Limb (tissue), 2 donors: ENCODE results near the gene CD200.
A peak's percentile ranks its signal among the peaks of the same experiment; 100 is the strongest.
"Not testable (repeated sequence)": the region's sequence is repeated elsewhere in the genome, so short reads cannot be mapped to it uniquely, and the experiment has no call there.

Source experiments
- DNase-seq, 2 donors: peaks; one replicate each; pipeline ENCODE4 v3.0.0-alpha.2; 2016; ENCODE audit errors: extremely low spot score in 2 of 2

CD200 gene

DNA sequence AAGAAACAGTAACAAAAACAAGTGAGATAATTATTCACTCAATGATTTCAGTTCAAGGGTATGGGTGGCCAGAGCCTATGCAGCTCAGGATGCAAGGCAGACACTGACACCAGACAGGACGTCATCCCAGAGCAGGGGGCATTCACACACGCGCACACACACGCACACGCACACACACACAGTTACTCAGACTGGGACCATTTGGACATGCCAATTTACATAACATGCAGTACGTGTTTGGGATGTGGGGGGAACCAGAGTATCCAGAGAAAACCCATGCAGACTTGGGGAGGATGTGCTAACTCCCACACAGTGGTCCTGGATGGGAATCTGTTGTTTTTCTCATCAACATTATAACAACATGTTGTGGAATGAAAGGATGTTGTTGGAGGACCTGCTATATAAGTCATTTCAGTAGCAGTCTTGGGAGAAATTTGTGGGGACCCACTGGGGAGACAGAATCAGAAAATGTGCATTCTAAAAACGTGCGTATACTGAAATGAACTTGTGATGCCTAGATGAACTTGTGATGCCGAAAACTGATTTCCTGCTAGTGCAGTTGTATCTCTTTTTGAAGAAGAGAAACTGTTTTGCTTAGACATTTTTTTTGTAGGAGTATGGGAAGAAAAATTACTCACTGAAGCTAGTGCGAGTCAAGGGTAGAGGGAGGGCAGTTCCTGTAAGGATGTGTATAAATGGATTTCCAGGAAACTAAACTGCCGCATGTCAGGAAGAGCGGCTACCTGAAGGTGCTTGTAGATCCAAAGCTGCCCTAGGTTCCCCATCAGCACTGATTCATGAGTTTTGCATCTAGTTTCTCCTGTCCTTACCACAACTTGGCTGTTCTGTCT, 25.2 kb downstream of the CD200 start:
- DNase-seq, result no peak

DNA sequence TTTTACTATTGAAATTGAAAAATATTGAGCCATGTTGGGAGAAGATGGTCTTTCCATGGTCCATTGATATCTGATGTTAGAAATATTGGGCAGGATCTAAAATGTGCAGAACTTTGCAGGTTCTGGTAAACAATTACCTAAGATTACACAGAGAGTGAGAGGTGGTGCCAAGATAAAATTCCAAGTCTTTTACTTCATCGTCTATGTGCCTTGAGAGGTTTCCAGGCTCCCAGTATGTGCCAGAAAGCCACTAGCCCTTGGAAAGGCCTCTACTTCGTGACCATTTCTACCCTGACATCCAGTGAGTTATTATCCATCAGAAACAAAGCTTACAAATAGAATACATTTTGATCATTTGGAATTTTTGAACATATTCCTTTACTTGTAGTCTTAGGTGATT, 27.6 kb downstream of the CD200 start:
- no peak for DNase-seq

DNA sequence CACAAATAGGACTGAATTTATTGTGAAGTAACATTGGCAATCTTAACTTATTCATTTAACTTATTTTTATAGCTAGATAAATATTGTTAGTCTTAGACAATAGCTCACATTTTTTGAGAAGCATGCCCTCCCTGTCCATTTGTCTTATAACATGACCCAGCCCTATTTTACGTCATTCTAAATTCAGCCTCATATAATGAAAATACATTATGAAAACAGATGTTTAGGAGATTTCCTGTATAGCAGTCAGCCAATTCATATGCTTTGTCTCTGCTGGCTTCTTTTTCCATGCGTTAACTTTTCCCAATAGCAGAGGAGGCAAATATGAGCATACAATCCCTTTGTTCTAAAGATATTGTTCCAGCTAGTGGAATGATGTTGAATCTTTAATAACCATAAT, 29.3 kb downstream of the CD200 start:
- peak in 1 of 2 donors; percentile 70 for DNase-seq

DNA sequence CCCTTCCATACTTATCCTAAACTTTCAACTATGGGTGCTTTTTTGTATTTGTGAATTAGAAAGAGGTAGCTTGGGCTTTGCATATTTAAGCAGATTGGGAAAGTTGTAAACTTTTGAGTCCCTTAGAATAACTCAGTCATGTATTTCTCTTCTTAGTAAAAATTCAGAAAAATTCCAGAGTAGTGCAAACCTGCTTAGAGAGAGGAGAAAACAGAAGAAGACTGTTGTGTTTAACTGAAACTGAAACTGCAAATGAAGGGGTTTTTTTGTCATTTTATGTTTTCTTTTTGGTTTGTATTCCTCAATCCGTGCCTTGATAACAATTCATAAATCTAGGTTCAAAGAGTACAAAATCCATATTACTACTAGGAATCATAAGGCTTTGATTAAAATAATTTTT, 31.3 kb downstream of the CD200 start:
- DNase-seq, result no peak

DNA sequence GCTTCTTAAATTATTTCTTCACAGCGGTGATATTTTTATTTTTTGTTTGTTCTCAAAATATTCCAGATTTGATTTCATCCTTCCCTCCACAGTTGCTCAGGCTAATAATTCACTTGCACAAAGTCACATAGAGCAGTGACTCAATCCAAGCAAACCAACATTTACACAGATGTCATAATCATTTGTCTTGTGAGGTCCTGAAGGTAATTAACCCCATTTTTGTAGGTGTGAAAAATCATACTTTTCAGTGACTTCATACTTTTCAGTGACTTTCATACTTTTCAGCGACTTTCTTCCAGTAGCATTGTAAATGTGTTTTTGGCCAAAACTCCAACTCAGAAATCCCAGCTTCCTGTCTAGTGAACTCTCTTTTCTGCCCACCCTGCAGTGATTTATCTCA, 32.1 kb downstream of the CD200 start:
- no peak for DNase-seq

DNA sequence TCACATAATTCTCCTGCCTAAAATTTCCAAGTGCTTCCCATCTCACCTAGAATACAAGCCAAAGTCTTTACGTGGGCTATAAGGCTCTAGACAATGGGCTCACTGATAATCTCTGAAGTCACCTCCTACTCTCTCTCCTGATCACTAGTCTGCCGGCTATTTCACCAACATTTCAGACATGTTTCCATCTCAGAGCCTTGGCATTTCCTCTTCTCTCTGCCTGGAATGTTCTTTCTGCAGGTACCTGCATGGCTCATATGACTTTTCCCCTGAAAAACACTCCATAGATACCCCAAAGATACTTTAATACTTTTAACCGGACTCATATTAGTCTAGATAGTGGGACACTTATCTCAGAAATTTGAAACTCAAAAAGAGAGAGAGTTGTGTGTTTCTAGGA, 32.7 kb downstream of the CD200 start:
- DNase-seq, result no peak

DNA sequence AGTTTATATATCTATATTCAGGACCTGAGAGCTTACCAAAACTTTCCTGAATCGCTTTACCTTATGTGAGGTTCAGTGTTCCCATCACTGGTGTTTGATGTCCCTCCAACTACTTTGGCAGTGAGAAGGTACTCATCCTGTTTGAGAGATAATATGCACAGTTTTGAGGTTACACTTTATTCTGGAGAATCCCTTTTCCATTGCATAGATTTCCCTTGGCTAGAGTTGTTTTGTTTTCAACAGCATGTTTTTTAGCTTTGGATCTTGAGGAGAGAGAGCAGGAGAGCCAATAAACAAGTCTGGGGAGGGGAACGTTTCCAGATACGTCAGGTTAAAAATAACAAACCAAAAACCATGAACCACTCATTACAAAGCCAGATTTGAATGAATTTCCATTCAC, 33.6 kb downstream of the CD200 start:
- peak in 1 of 2 donors; percentile 55 for DNase-seq

DNA sequence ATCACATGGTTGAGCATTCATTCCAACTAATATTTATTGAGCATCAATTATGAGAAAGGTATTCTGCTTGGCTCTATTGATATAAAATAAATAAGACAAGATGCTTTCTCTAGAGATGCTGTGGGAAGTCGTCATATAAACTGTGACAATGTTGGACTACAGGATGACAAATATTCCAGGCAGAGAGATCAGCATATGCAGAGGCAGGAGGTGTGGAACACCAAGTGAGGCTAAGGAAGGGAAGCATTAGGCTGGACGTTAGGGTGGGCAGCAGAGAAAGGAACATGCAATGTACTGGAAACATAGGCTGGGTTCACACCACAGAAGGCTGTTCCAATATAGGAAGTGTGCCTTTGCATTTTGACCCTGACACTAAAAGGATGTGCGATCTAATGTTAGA, 38.6 kb downstream of the CD200 start:
- DNase-seq, result no peak

DNA sequence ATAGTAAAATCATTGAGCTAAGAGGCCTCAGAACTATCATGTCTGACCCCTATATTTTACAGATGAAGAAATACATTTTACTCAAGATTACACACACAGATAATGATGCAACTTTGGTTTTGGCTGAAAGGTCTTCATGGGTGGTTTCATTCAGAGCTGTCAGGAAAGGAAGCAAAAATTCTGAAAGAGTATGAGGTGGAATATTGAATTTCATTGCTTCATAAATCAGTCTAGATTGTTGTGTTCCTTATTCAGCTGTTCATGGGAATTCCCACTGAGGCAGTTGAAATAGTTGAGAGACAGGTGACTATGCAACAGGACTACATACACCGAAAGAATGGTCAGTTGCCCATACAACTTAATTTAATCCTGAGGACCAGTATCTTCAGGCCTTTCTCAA, 39.4 kb downstream of the CD200 start:
- no peak for DNase-seq

DNA sequence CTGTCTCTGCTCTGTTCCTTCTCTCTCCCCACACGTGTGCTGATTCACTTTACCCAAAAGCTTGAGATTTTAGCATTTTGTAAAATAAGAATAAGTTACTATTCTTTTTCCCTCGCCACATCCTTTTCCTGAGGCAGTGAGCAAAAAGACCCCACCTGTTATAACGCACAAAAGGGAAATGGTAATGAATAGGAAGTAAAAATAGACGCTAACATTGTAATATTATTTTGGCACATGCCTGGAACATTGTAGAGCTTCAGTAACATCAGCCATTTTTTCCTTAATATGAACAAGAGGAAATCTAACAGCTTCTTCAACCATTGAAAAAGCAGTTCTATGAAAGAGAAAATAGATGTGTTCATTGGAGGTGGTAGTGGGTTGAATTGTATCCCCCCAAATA, 40.5 kb downstream of the CD200 start:
- no peak for DNase-seq

DNA sequence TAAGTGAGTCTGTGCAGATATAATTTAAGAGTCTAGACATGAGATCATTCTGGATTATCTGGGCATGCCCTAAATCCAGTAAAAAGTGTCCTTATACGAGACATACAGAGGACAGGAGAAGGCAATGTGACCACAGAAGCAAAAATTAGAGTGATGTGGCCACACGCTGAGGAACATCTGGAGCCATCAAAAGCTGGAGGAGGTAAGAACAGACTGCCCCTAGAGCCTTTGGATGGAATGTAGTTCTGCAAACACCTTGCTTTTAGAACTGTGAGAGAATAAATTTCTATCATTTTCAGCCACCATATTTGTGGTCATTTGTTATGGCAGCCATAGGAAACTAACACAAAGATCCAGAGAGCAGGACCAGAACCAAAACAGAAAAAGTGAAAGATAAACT, 41.0 kb downstream of the CD200 start:
- no peak for DNase-seq

DNA sequence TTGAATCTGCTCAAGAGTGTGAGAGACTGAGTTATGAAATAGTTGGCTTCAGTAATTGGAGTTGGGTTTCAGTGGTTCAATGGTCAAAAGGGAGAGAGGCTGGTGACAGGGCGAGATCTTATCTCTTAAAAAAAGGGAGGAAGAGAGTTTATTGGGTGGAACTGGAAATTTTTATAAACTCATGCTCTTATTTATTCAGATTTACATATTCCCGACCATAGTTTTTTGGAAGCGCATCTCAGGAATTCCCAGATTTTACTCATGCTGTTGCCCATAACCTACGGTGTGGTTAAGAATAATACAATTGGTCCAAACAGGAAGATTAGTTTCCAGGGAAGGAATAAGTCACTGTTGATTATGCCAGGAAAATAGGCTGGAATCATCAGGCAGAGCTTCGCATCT, 41.4 kb downstream of the CD200 start:
- DNase-seq, result no peak

DNA sequence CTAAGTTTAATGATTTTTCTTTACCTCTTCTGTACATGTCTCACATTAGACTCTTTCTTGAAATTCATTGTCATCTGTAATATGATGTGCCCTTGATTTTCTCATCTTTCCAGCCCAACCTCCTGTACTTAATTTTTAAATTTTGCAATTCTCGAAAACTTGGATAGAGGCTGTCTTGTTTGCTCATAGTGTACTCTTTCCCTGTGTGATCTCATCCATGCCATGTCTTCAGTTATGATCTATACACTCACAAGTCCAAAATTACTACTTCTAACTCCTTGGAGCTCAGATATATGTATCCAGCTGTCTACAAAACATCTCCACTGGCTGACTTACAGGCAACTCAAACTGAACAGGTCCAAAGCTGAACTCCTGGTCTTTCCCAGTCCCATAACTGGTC, 42.2 kb downstream of the CD200 start:
- no peak for DNase-seq

DNA sequence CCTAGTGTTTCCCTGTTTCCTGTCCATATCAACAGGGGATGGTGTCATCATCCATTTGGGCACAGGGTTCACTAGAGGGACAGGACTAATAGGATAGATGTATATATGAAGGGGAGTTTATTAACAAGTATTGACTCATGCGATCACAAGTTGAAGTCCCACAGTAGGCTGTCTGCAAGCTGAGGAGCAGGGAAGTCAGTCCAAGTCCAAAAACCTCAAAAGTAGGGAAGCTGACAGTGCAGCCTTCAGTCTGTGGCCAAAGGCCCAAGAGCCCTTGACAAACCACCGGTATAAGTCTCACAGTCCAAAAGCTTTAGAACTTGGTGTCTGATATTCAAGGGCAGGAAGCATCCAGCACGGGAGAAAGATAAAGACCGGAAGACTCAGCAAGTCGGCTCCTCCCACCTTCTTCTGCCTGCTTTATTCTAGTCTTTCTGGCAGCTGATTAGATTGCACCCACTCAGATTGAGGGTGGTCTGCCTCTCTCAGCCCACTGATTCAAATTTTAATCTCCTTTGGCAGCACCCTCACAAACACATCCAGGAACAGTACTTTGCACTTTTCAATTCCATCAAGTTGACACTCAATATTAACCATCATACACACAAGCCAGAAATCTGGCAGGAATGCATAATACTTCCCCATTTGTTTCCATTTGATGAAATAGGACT, 43.4 kb downstream of the CD200 start:
- DNase-seq, result no peak

DNA sequence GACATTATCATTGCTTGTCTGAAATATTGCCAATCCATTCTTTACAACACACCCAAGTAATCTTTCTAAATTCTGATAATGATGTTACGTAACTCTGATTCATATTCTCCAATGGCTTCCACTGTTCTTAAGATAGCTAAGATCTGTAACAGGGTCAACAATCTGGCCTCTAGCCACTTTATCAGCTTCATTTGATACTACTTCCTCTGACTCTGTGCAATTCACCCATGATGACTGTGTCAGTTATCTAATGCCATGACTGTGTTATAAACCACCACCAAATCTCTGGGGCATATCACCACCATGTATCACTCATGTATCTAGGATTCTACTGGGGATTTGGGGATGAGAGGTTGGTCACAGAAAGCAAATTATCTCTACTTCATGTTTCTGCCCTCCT, 44.0 kb downstream of the CD200 start:
- no peak for DNase-seq

DNA sequence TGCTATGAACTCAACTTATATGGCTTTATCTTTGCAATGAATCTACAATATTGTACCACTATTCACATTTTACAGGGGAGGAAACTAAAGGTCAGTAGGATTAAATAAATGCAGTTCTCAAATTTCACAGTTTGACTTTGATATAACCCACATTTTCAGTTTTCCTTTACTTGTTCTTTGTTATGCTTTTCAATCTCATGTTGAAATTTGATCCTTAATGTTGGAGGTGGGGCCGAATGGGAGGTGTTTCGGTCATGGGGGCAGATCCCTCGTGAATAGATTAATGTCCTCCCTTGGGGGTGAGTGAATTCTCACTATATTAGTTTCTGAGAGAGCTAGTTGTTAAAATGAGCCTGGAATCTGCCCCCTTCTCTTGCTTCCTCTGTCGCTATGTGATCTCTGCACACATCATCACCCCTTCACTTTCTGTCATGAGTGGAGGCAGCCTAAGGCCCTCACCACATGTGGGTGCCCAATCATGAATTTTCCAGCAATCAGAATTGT, 44.7 kb downstream of the CD200 start:
- no peak for DNase-seq

DNA sequence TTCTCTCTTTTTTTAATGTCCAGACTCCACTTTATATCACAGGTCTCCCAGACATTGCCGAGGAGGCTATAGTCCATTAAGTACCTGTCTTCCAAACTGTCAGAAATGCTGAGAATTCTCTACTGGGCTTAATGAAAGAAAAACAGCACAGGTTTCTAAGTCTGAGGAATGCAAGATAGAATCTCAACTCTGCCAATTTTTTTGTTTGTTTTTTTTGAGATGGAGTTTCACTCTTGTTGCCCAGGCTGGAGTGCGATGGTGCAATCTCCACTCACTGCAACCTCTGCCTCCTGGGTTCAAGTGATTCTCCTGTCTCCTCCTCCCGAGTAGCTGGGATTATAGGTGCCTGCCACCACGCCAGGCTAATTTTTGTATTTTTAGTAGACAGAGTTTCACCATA, 45.4 kb downstream of the CD200 start:
- DNase-seq, result not testable (repeated sequence)

DNA sequence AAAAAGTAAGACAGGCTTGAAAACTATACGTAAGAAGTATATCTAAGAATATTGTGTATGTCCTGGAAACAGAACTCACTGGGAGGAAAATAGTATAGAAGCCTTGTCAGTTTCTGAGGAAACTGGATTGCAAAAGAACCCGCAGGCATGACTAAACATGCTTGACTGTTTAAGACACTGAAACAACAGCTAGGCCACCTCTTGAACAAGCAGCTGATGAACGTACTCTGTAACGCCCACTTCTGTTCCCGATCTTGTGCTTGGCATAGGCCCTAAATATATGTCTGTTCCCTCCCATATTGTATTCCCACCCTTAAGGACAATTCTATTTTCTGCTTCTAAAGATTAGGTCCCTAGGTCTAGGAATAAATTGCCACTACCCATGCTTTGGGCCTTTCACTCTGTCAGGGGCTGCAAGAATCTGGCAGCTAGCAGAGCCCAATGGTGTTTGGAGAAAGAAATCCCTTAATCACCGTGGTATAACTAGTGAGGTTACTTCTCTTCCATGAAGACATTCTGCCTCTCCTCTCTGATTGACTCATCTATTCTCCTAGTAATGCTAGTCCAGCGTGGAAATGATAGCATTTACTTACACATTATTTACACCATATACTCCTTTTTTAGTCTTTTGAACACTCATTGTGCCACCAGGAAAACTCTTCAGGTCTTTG, 46.2 kb downstream of the CD200 start:
- DNase-seq, result no peak

DNA sequence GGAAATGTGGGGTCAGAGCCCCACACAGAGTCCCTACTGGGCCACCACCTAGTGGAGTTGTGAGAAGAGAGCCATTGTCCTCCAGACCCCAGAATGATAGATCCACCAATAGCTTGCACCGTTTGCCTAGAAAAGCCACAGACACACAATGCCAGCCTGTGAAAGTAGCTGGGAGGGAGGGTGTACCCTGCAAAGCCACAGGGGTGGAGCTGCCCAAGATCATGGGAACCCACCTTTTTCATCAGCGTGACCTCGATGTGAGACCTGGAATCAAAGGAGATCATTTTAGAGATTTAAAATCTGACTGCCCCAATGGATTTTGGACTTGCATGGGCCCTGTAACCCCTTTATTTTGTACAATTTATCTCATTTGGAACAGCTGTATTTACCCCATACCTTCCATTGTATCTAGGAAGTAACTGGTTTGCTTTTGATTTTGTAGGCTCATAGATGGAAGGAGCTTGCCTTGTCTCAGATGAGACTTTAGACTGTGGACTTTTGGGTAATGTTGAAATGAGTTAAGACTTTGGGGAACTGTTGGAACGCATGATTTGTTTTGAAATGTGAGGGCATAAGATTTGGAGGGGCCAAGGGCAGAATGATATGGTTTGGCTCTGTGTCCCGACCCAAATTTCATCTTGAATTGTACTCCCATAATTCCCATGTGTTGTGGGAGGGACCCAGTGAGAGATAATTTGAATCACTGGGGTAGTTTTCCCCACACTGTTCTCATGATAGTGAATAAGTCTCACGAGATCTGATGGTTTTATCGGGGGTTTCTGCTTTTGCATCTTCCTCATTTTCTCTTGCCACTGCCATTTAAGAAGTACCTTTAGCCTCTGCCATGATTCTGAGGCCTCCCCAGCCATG, 49.0 kb downstream of the CD200 start:
- DNase-seq, result no peak

DNA sequence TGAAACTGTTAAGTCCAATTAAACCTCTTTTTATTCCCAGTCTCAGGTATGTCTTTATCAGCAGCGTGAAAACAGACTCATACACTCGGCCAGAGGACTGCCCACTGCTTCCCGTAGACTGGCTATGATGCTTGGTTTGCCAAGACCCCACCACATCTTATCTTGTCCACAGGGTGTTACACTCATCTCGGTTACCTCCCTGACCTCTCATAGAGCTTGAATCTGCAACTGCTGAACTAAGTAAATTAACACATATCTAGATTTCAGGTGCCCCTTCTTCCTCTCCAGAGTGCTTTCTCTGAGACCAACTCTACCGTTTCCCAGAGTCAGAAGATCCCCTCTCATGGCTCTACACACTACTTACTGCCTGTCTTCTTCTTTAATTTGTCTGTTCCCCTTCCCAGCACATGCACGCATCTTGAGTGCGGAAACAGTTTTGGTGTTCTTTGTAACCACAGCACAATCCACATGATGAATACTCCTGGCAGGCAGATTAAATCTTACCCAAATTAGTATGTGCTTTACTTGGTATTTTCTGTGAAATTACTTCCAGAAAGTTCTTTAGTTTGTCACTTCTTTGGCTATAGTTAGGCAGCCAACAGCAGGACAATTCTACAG, 49.7 kb downstream of the CD200 start:
- no peak for DNase-seq

DNA sequence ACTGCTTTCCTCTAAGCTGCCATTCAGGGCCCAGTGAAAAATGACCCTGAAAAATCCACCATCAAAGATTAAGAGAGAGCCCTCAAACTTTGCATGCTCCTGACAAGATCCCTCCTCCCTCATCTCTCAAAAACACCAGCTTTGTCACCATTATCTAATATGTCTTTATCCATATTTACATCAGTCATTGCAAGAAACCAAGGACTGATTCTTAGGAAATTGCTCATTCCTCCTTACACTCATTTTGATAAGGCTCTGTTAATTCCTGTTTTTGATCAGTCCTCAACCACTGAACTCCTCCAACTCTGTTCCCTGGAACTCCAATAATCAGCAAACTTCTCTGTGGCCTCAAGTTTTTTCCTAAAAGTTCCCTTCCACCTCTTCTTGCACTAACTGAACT, 51.8 kb downstream of the CD200 start:
- no peak for DNase-seq
